ENCODE measurements around the gene RSRC1. TPM values are rescaled to one million over a fixed set of nuclear protein-coding genes. Genes with fewer than 3 reads are reported as not detected.
"Not testable (repeated sequence)": the region's sequence is repeated elsewhere in the genome, so short reads cannot be mapped to it uniquely, and the experiment has no call there.

RSRC1 gene
- total RNA-seq, 2 donors from 2014 or later: 35.6 to 45.8 TPM

- H3K27ac Mint-ChIP-seq: no peak overlapping the region
- H3K36me3 Mint-ChIP-seq (ENCODE audit: insufficient read depth in 2 of 2): peaks cover 13 to 16% of the 10 kb centered on the region in 2 donors
- DNase-seq (no peak), ATAC-seq (replicated peaks in 1 of 2) (no peak)
- H3K27me3 Mint-ChIP-seq (ENCODE audit: low read depth): no peaks in the 10 kb centered on the region
- peaks cover 3 to 5% of the 10 kb centered on the region in 2 donors for H3K9me3 Mint-ChIP-seq
- H3K4me1 Mint-ChIP-seq (ENCODE audit: low read depth): no peaks in the 10 kb centered on the region
- H3K4me3 Mint-ChIP-seq: no peak overlapping the region
Observed at GRCh38 chr3:158493931-158494330, 384.0 kb downstream of the RSRC1 start.

GRCh38 chr3:158494673-158495072 lies 384.8 kb downstream of the RSRC1 start:
- Mint-ChIP-seq H3K9me3 (peaks cover 3 to 6% of the 10 kb centered on the region in 2 donors), H3K36me3 (ENCODE audit: insufficient read depth in 2 of 2) (peaks cover 13 to 16% of the 10 kb centered on the region in 2 donors), H3K4me3 (no peak overlapping the region), H3K4me1 (ENCODE audit: low read depth) (no peaks in the 10 kb centered on the region), H3K27me3 (ENCODE audit: low read depth) (no peaks in the 10 kb centered on the region), H3K27ac (no peak overlapping the region)
- DNase-seq: no peak
- no peak for ATAC-seq (replicated peaks in 1 of 2)

GRCh38 chr3:158495398-158495902 lies 385.6 kb downstream of the RSRC1 start:
- Mint-ChIP-seq H3K36me3 (ENCODE audit: insufficient read depth in 2 of 2) (peaks cover 16 to 22% of the 10 kb centered on the region in 2 donors), H3K9me3 (peaks cover 3 to 12% of the 10 kb centered on the region in 2 donors)
- ATAC-seq (replicated peaks in 1 of 2); H3K4me3 Mint-ChIP-seq; H3K4me1 Mint-ChIP-seq (ENCODE audit: low read depth); H3K27ac Mint-ChIP-seq; H3K27me3 Mint-ChIP-seq (ENCODE audit: low read depth); DNase-seq: not testable (repeated sequence)

GRCh38 chr3:158505117-158505516 lies 395.2 kb downstream of the RSRC1 start:
- Mint-ChIP-seq H3K4me1 (ENCODE audit: low read depth) (no peaks in the 10 kb centered on the region), H3K27ac (no peak overlapping the region), H3K36me3 (ENCODE audit: insufficient read depth in 2 of 2) (peaks cover 3 to 5% of the 10 kb centered on the region in 2 donors), H3K27me3 (ENCODE audit: low read depth) (no peaks in the 10 kb centered on the region), H3K9me3 (peaks cover 3 to 7% of the 10 kb centered on the region in 2 donors), H3K4me3 (no peak overlapping the region)
- no peak for DNase-seq
- no peak for ATAC-seq (replicated peaks in 1 of 2)

GRCh38 chr3:158506456-158506855 lies 396.6 kb downstream of the RSRC1 start:
- Mint-ChIP-seq H3K4me1 (ENCODE audit: low read depth) (no peaks in the 10 kb centered on the region), H3K27ac (no peak overlapping the region), H3K4me3 (no peak overlapping the region), H3K36me3 (ENCODE audit: insufficient read depth in 2 of 2) (peaks cover 0 to 1% of the 10 kb centered on the region in 2 donors), H3K9me3 (peaks cover 2 to 3% of the 10 kb centered on the region in 2 donors), H3K27me3 (ENCODE audit: low read depth) (no peaks in the 10 kb centered on the region)
- ATAC-seq (replicated peaks in 1 of 2): no peak
- DNase-seq: no peak

- Mint-ChIP-seq H3K27me3 (ENCODE audit: low read depth) (no peaks in the 10 kb centered on the region), H3K36me3 (ENCODE audit: insufficient read depth in 2 of 2) (peaks cover 0 to 2% of the 10 kb centered on the region in 2 donors), H3K9me3 (peaks cover 0 to 3% of the 10 kb centered on the region in 2 donors), H3K4me3 (no peak overlapping the region), H3K27ac (no peak overlapping the region), H3K4me1 (ENCODE audit: low read depth) (no peaks in the 10 kb centered on the region)
- ATAC-seq (replicated peaks in 1 of 2) (no peak), DNase-seq (no peak)
Observed at GRCh38 chr3:158508481-158508880, 398.6 kb downstream of the RSRC1 start.

GRCh38 chr3:158509891-158510290 lies 400.0 kb downstream of the RSRC1 start:
- H3K36me3 Mint-ChIP-seq (ENCODE audit: insufficient read depth in 2 of 2): peaks cover 3 to 7% of the 10 kb centered on the region in 2 donors
- H3K27me3 Mint-ChIP-seq (ENCODE audit: low read depth): no peaks in the 10 kb centered on the region

GRCh38 chr3:158516729-158517128 lies 406.8 kb downstream of the RSRC1 start:
- H3K27ac Mint-ChIP-seq; DNase-seq; H3K9me3 Mint-ChIP-seq; ATAC-seq (replicated peaks in 1 of 2); H3K36me3 Mint-ChIP-seq (ENCODE audit: insufficient read depth in 2 of 2); H3K27me3 Mint-ChIP-seq (ENCODE audit: low read depth); H3K4me3 Mint-ChIP-seq; H3K4me1 Mint-ChIP-seq (ENCODE audit: low read depth): not testable (repeated sequence)

More at GRCh38 chr3:158509891-158510290, 400.0 kb downstream of the RSRC1 start:
- no peak overlapping the region for H3K4me3 Mint-ChIP-seq
- H3K9me3 Mint-ChIP-seq: peaks cover 5 to 7% of the 10 kb centered on the region in 2 donors
- ATAC-seq (replicated peaks in 1 of 2): no peak
- H3K27ac Mint-ChIP-seq: no peak overlapping the region
- H3K4me1 Mint-ChIP-seq (ENCODE audit: low read depth): no peaks in the 10 kb centered on the region
- no peak for DNase-seq

- H3K27me3 Mint-ChIP-seq (ENCODE audit: low read depth): no peaks in the 10 kb centered on the region
Observed at GRCh38 chr3:158519776-158520175, 409.9 kb downstream of the RSRC1 start.

GRCh38 chr3:158520433-158520832 lies 410.5 kb downstream of the RSRC1 start:
- no peak overlapping the region for H3K4me3 Mint-ChIP-seq
- ATAC-seq (replicated peaks in 1 of 2): no peak
- H3K27ac Mint-ChIP-seq: no peak overlapping the region
- no peak for DNase-seq
- H3K27me3 Mint-ChIP-seq (ENCODE audit: low read depth): no peaks in the 10 kb centered on the region
- H3K36me3 Mint-ChIP-seq (ENCODE audit: insufficient read depth in 2 of 2): peaks cover 1 to 2% of the 10 kb centered on the region in 2 donors
- peaks cover 0 to 2% of the 10 kb centered on the region in 2 donors for H3K9me3 Mint-ChIP-seq
- H3K4me1 Mint-ChIP-seq (ENCODE audit: low read depth): no peaks in the 10 kb centered on the region

More at GRCh38 chr3:158519776-158520175, 409.9 kb downstream of the RSRC1 start:
- H3K4me3 Mint-ChIP-seq: no peak overlapping the region
- H3K36me3 Mint-ChIP-seq (ENCODE audit: insufficient read depth in 2 of 2): peaks cover 2 to 3% of the 10 kb centered on the region in 2 donors
- no peaks in the 10 kb centered on the region for H3K4me1 Mint-ChIP-seq (ENCODE audit: low read depth)
- DNase-seq: no peak
- peaks cover 0 to 2% of the 10 kb centered on the region in 2 donors for H3K9me3 Mint-ChIP-seq
- ATAC-seq (replicated peaks in 1 of 2): no peak
- no peak overlapping the region for H3K27ac Mint-ChIP-seq

- H3K27ac Mint-ChIP-seq: no peak overlapping the region
- no peaks in the 10 kb centered on the region for H3K9me3 Mint-ChIP-seq
- H3K36me3 Mint-ChIP-seq (ENCODE audit: insufficient read depth in 2 of 2): peaks cover 0 to 1% of the 10 kb centered on the region in 2 donors
- H3K4me3 Mint-ChIP-seq: no peak overlapping the region
- DNase-seq (no peak), ATAC-seq (replicated peaks in 1 of 2) (no peak)
- H3K27me3 Mint-ChIP-seq (ENCODE audit: low read depth): no peaks in the 10 kb centered on the region
- H3K4me1 Mint-ChIP-seq (ENCODE audit: low read depth): no peaks in the 10 kb centered on the region
Observed at GRCh38 chr3:158522221-158523136, 412.6 kb downstream of the RSRC1 start.

GRCh38 chr3:158528076-158528674 lies 418.3 kb downstream of the RSRC1 start:
- ATAC-seq (replicated peaks in 1 of 2) (no peak), DNase-seq (no peak)
- H3K9me3 Mint-ChIP-seq: no peaks in the 10 kb centered on the region
- no peaks in the 10 kb centered on the region for H3K27me3 Mint-ChIP-seq (ENCODE audit: low read depth)
- H3K27ac Mint-ChIP-seq: no peak overlapping the region
- H3K4me3 Mint-ChIP-seq: no peak overlapping the region
- H3K4me1 Mint-ChIP-seq (ENCODE audit: low read depth): no peaks in the 10 kb centered on the region
- no peaks in the 10 kb centered on the region for H3K36me3 Mint-ChIP-seq (ENCODE audit: insufficient read depth in 2 of 2)

GRCh38 chr3:158531334-158531733 lies 421.4 kb downstream of the RSRC1 start:
- Mint-ChIP-seq H3K9me3 (no peaks in the 10 kb centered on the region), H3K27me3 (ENCODE audit: low read depth) (no peaks in the 10 kb centered on the region), H3K27ac (no peak overlapping the region), H3K36me3 (ENCODE audit: insufficient read depth in 2 of 2) (no peaks in the 10 kb centered on the region), H3K4me3 (no peak overlapping the region), H3K4me1 (ENCODE audit: low read depth) (no peaks in the 10 kb centered on the region)
- DNase-seq (no peak), ATAC-seq (replicated peaks in 1 of 2) (no peak)

Measured in activated T-cell treated with anti-CD3 and anti-CD28 coated beads, Interleukin-2, amount 50 U/mL, for 72 hours (primary cell).